Fibroblast of lung (primary cell): ENCODE measurements around the gene TIMP2.

ENCODE experiments used
- CTCF ChIP-seq, 2 donors: IDR thresholded peaks in 1 of 2; conservative IDR thresholded peaks in 1 of 2; 1 replicate in 1 of 2; 2 replicates in 1 of 2; pipeline ENCODE4 v1.5.1; 2011 to 2012; ENCODE audit warnings: low read length in 2 of 2, control low read depth in 1 of 2, inconsistent platforms in 1 of 2, low read depth in 1 of 2, mild to moderate bottlenecking in 1 of 2
- EZH2 ChIP-seq: IDR thresholded peaks from 2 replicates; pipeline ENCODE4 v1.5.1; 2012; ENCODE audit warnings: low read length, control low read depth, mild to moderate bottlenecking; ENCODE audit errors: missing control alignments

- no peak for TF ChIP-seq CTCF (conservative IDR thresholded peaks at IDR 0.05 in 1 of 2, IDR thresholded peaks at IDR 0.05 in 1 of 2; ENCODE audit: low read depth in 1 of 2, low read length in 2 of 2)
- TF ChIP-seq EZH2 = no peak
Measured at GRCh38 chr17:78923660-78924453, 1.3 kb downstream of the TIMP2 start.
